HEK293 (cell line): ENCODE data around the gene KDSR.
A peak's percentile ranks its signal among the peaks of the same experiment; 100 is the strongest.

Experiments used
- BCL6B ChIP-seq: fragments of 450-650 bp; formaldehyde crosslinking; IDR thresholded peaks from 2 replicates; pipeline ENCODE4 v1.5.1; 2017; ENCODE audit warnings: missing biosample characterization, missing genetic modification characterization
- FEZF1 ChIP-seq: fragments of 450-650 bp; formaldehyde crosslinking; IDR thresholded peaks from 2 replicates; pipeline ENCODE4 v1.5.1; 2016; ENCODE audit warnings: missing biosample characterization, missing genetic modification characterization
- KLF1 ChIP-seq: fragments of 450-650 bp; formaldehyde crosslinking; IDR thresholded peaks from 2 replicates; pipeline ENCODE4 v1.5.1; 2016; ENCODE audit warnings: missing biosample characterization, missing genetic modification characterization
- PRDM4 ChIP-seq: fragments of 450-650 bp; formaldehyde crosslinking; IDR thresholded peaks from 2 replicates; pipeline ENCODE4 v1.5.1; 2017; ENCODE audit warnings: missing biosample characterization, missing genetic modification characterization
- WT1 ChIP-seq: fragments of 450-650 bp; formaldehyde crosslinking; IDR thresholded peaks from 2 replicates; pipeline ENCODE4 v1.5.1; 2016; ENCODE audit warnings: missing biosample characterization, missing genetic modification characterization
- ZBTB17 ChIP-seq: fragments of 450-650 bp; formaldehyde crosslinking; IDR thresholded peaks from 2 replicates; pipeline ENCODE4 v1.5.1; 2016; ENCODE audit warnings: missing biosample characterization, missing genetic modification characterization
- ZFP3 ChIP-seq: fragments of 450-650 bp; formaldehyde crosslinking; IDR thresholded peaks from 2 replicates; pipeline ENCODE4 v1.5.1; 2016; ENCODE audit warnings: low read depth, missing biosample characterization, missing genetic modification characterization
- ZNF16 ChIP-seq: fragments of 450-650 bp; formaldehyde crosslinking; IDR thresholded peaks from 2 replicates; pipeline ENCODE4 v1.5.1; 2016; ENCODE audit warnings: low read depth, missing biosample characterization, missing genetic modification characterization
- ZNF223 ChIP-seq: fragments of 450-650 bp; formaldehyde crosslinking; IDR thresholded peaks from 2 replicates; pipeline ENCODE4 v1.5.1; 2016; ENCODE audit warnings: missing biosample characterization, missing genetic modification characterization
- ZNF26 ChIP-seq: fragments of 450-650 bp; formaldehyde crosslinking; IDR thresholded peaks from 2 replicates; pipeline ENCODE4 v1.5.1; 2016; ENCODE audit warnings: missing biosample characterization, missing genetic modification characterization
- ZNF280D ChIP-seq: fragments of 450-650 bp; formaldehyde crosslinking; IDR thresholded peaks from 2 replicates; pipeline ENCODE4 v1.5.1; 2016; ENCODE audit warnings: missing biosample characterization, missing genetic modification characterization
- ZNF341 ChIP-seq: fragments of 450-650 bp; formaldehyde crosslinking; IDR thresholded peaks from 2 replicates; pipeline ENCODE4; 2016; ENCODE audit warnings: low read depth, missing biosample characterization, missing genetic modification characterization
- ZNF350 ChIP-seq: fragments of 450-650 bp; formaldehyde crosslinking; IDR thresholded peaks from 2 replicates; pipeline ENCODE4 v1.5.0; 2017; ENCODE audit warnings: missing biosample characterization, mild to moderate bottlenecking, missing genetic modification characterization
- ZNF426 ChIP-seq: fragments of 450-650 bp; formaldehyde crosslinking; IDR thresholded peaks from 2 replicates; pipeline ENCODE4 v1.5.1; 2017; ENCODE audit warnings: missing biosample characterization, missing genetic modification characterization, mild to moderate bottlenecking, inconsistent platforms, moderate library complexity
- ZNF433 ChIP-seq: fragments of 450-650 bp; formaldehyde crosslinking; IDR thresholded peaks from 2 replicates; pipeline ENCODE4 v1.5.1; 2016; ENCODE audit warnings: missing biosample characterization, missing genetic modification characterization, low read depth
- ZNF501 ChIP-seq: fragments of 450-650 bp; formaldehyde crosslinking; IDR thresholded peaks from 2 replicates; pipeline ENCODE4 v1.5.1; 2016; ENCODE audit warnings: missing biosample characterization, missing genetic modification characterization
- ZNF561 ChIP-seq: fragments of 450-650 bp; IDR thresholded peaks from 2 replicates; pipeline ENCODE4 v1.5.1; 2018; ENCODE audit warnings: missing biosample characterization, missing genetic modification characterization, borderline replicate concordance
- ZNF626 ChIP-seq: fragments of 450-650 bp; sonication (Bioruptor Pico); formaldehyde crosslinking; IDR thresholded peaks from 2 replicates; pipeline ENCODE4 v1.5.1; 2018; ENCODE audit warnings: missing biosample characterization, missing genetic modification characterization, inconsistent platforms
- ZNF660 ChIP-seq: fragments of 450-650 bp; IDR thresholded peaks from 2 replicates; pipeline ENCODE4 v1.5.1; 2018; ENCODE audit warnings: missing biosample characterization, mild to moderate bottlenecking, missing genetic modification characterization
- ZNF670 ChIP-seq: fragments of 450-650 bp; formaldehyde crosslinking; IDR thresholded peaks from 2 replicates; pipeline ENCODE4 v1.5.1; 2016; ENCODE audit warnings: missing biosample characterization, missing genetic modification characterization, low read depth
- ZNF785 ChIP-seq: fragments of 450-650 bp; formaldehyde crosslinking; IDR thresholded peaks from 2 replicates; pipeline ENCODE4 v1.5.1; 2016; ENCODE audit warnings: missing biosample characterization, missing genetic modification characterization
- ZSCAN16 ChIP-seq: fragments of 450-650 bp; formaldehyde crosslinking; IDR thresholded peaks from 2 replicates; pipeline ENCODE4 v1.5.1; 2016; ENCODE audit warnings: missing biosample characterization, missing genetic modification characterization
- ZSCAN23 ChIP-seq: fragments of 450-650 bp; formaldehyde crosslinking; IDR thresholded peaks from 2 replicates; pipeline ENCODE4 v1.5.1; 2016; ENCODE audit warnings: missing biosample characterization, missing genetic modification characterization
- ZSCAN5A ChIP-seq: fragments of 450-650 bp; formaldehyde crosslinking; IDR thresholded peaks from 2 replicates; pipeline ENCODE4 v1.5.1; 2016; ENCODE audit warnings: missing biosample characterization, missing genetic modification characterization
- TF ChIP-seq, protein P1 (sequence below): fragments of 450-650 bp; formaldehyde crosslinking; optimal IDR thresholded peaks from 2 replicates; pipeline ENCODE3; 2016; ENCODE audit warnings: missing biosample characterization, mild to moderate bottlenecking, missing genetic modification characterization
- TF ChIP-seq, protein P2 (sequence below): fragments of 450-650 bp; formaldehyde crosslinking; IDR thresholded peaks from 2 replicates; pipeline ENCODE4 v1.5.1; 2016; ENCODE audit warnings: missing biosample characterization, missing genetic modification characterization

KDSR gene

GRCh38 chr18:63320123-63320974, 46.7 kb downstream of the KDSR start (continued):
- TF ChIP-seq BCL6B (tag by site-specific recombination) (no peak), PRDM4 (tag by site-specific recombination) (no peak), ZBTB17 (tag by site-specific recombination) (no peak), ZNF26 (tag by site-specific recombination) (no peak), ZNF561 (tag by site-specific recombination) (no peak), ZNF785 (tag by site-specific recombination) (0 out of 2 replicates have a peak, but pooled peaks have one; percentile 62), WT1 (tag by site-specific recombination) (no peak), ZSCAN5A (tag by site-specific recombination) (no peak), FEZF1 (peak; percentile 23; the same call in 1 of the 2 replicates), ZSCAN16 (no peak), ZNF626 (no peak), ZFP3 (no peak), ZNF670 (tag by site-specific recombination) (no peak), KLF1 (no peak), ZNF223 (tag by site-specific recombination) (peak; percentile 96), ZNF501 (tag by site-specific recombination) (no peak), ZNF280D (tag by site-specific recombination) (no peak), ZNF426 (tag by site-specific recombination) (no peak), ZNF16 (tag by site-specific recombination) (no peak), ZNF350 (tag by site-specific recombination) (no peak), ZNF341 (tag by site-specific recombination) (peak; percentile 76), ZNF433 (tag by site-specific recombination) (no peak), ZNF660 (tag by site-specific recombination) (no peak), ZSCAN23 (tag by site-specific recombination) (no peak)
- TF ChIP-seq, protein P1, sequence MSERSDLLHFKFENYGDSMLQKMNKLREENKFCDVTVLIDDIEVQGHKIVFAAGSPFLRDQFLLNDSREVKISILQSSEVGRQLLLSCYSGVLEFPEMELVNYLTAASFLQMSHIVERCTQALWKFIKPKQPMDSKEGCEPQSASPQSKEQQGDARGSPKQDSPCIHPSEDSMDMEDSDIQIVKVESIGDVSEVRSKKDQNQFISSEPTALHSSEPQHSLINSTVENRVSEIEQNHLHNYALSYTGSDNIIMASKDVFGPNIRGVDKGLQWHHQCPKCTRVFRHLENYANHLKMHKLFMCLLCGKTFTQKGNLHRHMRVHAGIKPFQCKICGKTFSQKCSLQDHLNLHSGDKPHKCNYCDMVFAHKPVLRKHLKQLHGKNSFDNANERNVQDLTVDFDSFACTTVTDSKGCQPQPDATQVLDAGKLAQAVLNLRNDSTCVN (tag by site-specific recombination) = peak; percentile 52
- TF ChIP-seq, protein P2, sequence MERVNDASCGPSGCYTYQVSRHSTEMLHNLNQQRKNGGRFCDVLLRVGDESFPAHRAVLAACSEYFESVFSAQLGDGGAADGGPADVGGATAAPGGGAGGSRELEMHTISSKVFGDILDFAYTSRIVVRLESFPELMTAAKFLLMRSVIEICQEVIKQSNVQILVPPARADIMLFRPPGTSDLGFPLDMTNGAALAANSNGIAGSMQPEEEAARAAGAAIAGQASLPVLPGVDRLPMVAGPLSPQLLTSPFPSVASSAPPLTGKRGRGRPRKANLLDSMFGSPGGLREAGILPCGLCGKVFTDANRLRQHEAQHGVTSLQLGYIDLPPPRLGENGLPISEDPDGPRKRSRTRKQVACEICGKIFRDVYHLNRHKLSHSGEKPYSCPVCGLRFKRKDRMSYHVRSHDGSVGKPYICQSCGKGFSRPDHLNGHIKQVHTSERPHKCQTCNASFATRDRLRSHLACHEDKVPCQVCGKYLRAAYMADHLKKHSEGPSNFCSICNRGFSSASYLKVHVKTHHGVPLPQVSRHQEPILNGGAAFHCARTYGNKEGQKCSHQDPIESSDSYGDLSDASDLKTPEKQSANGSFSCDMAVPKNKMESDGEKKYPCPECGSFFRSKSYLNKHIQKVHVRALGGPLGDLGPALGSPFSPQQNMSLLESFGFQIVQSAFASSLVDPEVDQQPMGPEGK = peak; percentile 58
